Islet of Langerhans (tissue), 1 donor: Measurements from ENCODE around the gene FILIP1.

ENCODE experiments used
- FAIRE-seq: peaks from one replicate; lab custom pipeline; 2011; peaks lifted over from hg19 to GRCh38; lab: Jason Lieb, UNC

Gene FILIP1

GRCh38 chr6:75334266-75335040 is 159.1 kb downstream of the FILIP1 start:
- no peak for FAIRE-seq

GRCh38 chr6:75333676-75334200 is 159.9 kb downstream of the FILIP1 start:
- FAIRE-seq, result no peak

- FAIRE-seq, result no peak
Observed at GRCh38 chr6:75331151-75331550, 162.4 kb downstream of the FILIP1 start.

- no peak for FAIRE-seq
Observed at GRCh38 chr6:75329703-75330102, 163.9 kb downstream of the FILIP1 start.

GRCh38 chr6:75327807-75328206 is 165.8 kb downstream of the FILIP1 start:
- FAIRE-seq, result no peak

- no peak for FAIRE-seq
Observed at GRCh38 chr6:75326557-75327258, 166.9 kb downstream of the FILIP1 start.

GRCh38 chr6:75318900-75319299 is 174.7 kb downstream of the FILIP1 start:
- no peak for FAIRE-seq

- FAIRE-seq, result no peak
Observed at GRCh38 chr6:75317503-75318206, 175.9 kb downstream of the FILIP1 start.

GRCh38 chr6:75315978-75316377 is 177.6 kb downstream of the FILIP1 start:
- peak; percentile 72 for FAIRE-seq

- FAIRE-seq, result no peak
Observed at GRCh38 chr6:75308250-75308988, 185.2 kb downstream of the FILIP1 start.

GRCh38 chr6:75307364-75308004 is 186.1 kb downstream of the FILIP1 start:
- no peak for FAIRE-seq

- FAIRE-seq, result no peak
Observed at GRCh38 chr6:75306064-75306463, 187.5 kb downstream of the FILIP1 start.

GRCh38 chr6:75305573-75305972 is 188.0 kb downstream of the FILIP1 start:
- no peak for FAIRE-seq

- FAIRE-seq, result no peak
Observed at GRCh38 chr6:75302280-75302679, 191.3 kb downstream of the FILIP1 start.

GRCh38 chr6:75301537-75301936 is 192.1 kb downstream of the FILIP1 start:
- FAIRE-seq, result no peak

- FAIRE-seq, result no peak
Observed at GRCh38 chr6:75301088-75301487, 192.5 kb downstream of the FILIP1 start.

- FAIRE-seq, result no peak
Observed at GRCh38 chr6:75300531-75300855, 193.1 kb downstream of the FILIP1 start.

GRCh38 chr6:75299801-75300530 is 193.6 kb downstream of the FILIP1 start:
- no peak for FAIRE-seq

GRCh38 chr6:75296811-75297779 is 196.5 kb downstream of the FILIP1 start:
- peak; percentile 99 for FAIRE-seq

GRCh38 chr6:75292555-75292954 is 201.0 kb downstream of the FILIP1 start:
- no peak for FAIRE-seq
